ENCODE measurements around the gene FAM107B.

FAM107B gene

DNA sequence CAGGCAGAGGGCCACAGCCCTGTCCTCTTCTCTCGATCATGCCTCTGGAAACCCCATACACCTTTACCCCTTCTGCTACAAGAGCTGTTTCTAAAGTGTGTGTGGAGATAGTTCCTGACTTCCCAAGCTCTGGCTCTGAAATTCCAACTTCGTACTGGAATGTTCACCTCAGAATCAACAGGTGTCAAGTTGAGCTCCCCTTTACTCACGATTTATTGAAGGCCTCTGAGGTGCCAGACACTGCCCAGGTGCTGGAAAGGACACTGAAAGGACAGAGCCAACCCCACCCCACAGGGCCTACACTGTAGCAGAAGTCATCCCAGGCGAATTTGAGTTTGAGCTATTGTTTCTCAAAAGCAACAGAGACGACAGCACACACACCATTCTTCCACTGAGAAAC, 234.1 kb downstream of the FAM107B start:
- Histone ChIP-seq H3K27ac (ENCODE audit: low read depth, low read length) (no peak overlapping the region), H3K9me3 (ENCODE audit: control insufficient read depth, insufficient read depth, low read depth, low read length) (no peaks in the 10 kb centered on the region), H3K9ac (ENCODE audit: low read length) (no peak overlapping the region), H3K36me3 (ENCODE audit: control insufficient read depth, insufficient read depth, low read length) (no peaks in the 10 kb centered on the region), H3K4me1 (ENCODE audit: control insufficient read depth, insufficient read depth, low read length) (no peaks in the 10 kb centered on the region), H3K27me3 (ENCODE audit: control insufficient read depth, insufficient read depth, low read length) (no peaks in the 10 kb centered on the region), H3K4me3 (ENCODE audit: low read depth, low read length) (no peak overlapping the region)

DNA sequence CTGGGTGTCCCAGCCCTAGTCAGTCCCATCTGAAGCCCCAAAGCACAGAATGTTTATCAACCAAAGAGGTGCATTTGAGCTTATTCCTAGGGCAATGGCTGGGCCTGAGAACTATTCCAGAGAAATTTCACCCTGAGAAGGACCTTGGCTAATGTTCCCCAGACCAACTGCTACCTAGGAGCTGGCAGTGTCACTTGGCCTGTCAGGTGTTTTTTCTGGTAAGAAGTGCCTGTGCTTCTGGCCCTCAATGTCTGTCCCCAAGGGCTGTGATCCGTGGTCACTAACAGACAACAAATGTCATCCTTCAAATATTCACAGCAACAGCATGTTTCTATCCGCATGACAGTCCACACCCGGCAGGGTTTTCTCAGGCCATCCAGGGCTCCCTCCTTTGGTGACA, 234.6 kb downstream of the FAM107B start:
- no peaks in the 10 kb centered on the region for H3K27me3 ChIP-seq (ENCODE audit: control insufficient read depth, insufficient read depth, low read length)
- no peak overlapping the region for H3K9ac ChIP-seq (ENCODE audit: low read length)
- H3K9me3 ChIP-seq (ENCODE audit: control insufficient read depth, insufficient read depth, low read depth, low read length), result no peaks in the 10 kb centered on the region
- no peaks in the 10 kb centered on the region for H3K36me3 ChIP-seq (ENCODE audit: control insufficient read depth, insufficient read depth, low read length)
- no peak overlapping the region for H3K27ac ChIP-seq (ENCODE audit: low read depth, low read length)
- no peak overlapping the region for H3K4me3 ChIP-seq (ENCODE audit: low read depth, low read length)
- no peaks in the 10 kb centered on the region for H3K4me1 ChIP-seq (ENCODE audit: control insufficient read depth, insufficient read depth, low read length)

DNA sequence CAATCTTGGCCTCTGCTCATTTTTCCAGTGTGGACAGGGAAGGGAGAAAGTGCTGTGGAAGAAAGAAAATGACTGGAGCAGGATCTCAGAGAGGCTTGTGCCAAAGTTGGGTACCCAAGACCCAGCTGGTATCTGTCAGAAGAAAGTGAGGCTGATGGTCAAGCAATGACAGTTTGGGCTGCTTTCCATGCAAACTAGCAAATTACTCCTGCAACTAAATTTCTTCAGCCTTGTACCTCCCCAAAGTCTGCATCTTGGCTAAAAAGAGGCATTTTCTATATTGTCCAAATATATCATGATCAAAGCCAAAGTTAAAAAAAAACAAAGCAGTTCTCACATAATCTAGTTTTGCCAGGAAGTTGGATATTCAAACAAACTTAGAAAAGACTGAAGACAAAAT, 235.5 kb downstream of the FAM107B start:
- Histone ChIP-seq H3K9ac (ENCODE audit: low read length) (no peak overlapping the region), H3K4me1 (ENCODE audit: control insufficient read depth, insufficient read depth, low read length) (no peaks in the 10 kb centered on the region), H3K9me3 (ENCODE audit: control insufficient read depth, insufficient read depth, low read depth, low read length) (no peaks in the 10 kb centered on the region), H3K27me3 (ENCODE audit: control insufficient read depth, insufficient read depth, low read length) (no peaks in the 10 kb centered on the region), H3K36me3 (ENCODE audit: control insufficient read depth, insufficient read depth, low read length) (no peaks in the 10 kb centered on the region), H3K27ac (ENCODE audit: low read depth, low read length) (no peak overlapping the region), H3K4me3 (ENCODE audit: low read depth, low read length) (no peak overlapping the region)

DNA sequence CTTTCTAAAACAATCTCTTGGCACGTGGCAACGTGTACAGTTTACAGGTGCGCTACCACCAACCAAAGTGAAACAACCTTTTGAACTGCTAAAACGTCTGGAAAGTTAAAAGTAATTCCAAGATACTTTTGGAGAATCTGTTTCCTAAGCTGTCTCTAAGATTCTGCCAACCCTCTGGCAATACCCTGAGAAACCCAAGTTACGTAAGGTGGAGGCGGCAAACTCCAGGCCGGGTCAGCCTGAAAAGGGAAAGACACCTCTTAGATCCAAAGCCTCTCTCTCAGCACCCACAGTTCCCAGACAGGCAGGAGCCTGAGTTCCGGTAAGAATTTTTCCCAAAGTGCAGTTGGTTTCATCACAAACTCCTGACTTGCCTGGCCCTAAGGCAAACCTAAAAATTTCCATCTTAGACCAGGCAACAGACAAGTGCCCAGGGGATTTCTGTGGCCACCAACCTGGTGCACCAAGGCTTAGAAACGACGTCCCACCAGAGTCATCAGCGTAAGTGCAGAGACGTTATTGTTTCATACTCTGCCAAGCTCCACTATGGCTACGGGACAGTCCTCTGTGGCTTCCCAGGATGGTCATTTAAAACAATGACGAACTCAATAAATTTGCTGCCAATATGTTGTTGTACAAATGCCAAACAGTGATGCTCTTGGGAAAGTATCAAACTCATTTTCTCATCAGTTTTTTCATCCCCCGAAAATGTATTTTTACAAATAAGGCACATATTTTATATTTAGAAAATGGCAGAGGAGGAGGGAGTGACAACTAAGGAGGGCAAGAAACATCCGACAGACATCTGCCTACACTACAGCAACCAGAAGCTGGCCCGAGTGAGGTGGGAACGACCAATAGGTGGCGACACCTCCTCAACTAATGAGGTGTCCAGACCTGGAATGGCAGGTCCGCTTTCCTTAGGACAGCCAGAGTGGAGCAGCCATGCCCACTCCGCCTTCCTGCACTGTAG, 238.2 kb downstream of the FAM107B start:
- Histone ChIP-seq H3K4me3 (ENCODE audit: low read depth, low read length) (no peak overlapping the region), H3K27ac (ENCODE audit: low read depth, low read length) (no peak overlapping the region), H3K4me1 (ENCODE audit: control insufficient read depth, insufficient read depth, low read length) (peaks cover 6% of the 10 kb centered on the region; the same call in 1 of the 2 replicates), H3K27me3 (ENCODE audit: control insufficient read depth, insufficient read depth, low read length) (no peaks in the 10 kb centered on the region), H3K9me3 (ENCODE audit: control insufficient read depth, insufficient read depth, low read depth, low read length) (no peaks in the 10 kb centered on the region), H3K9ac (ENCODE audit: low read length) (no peak overlapping the region), H3K36me3 (ENCODE audit: control insufficient read depth, insufficient read depth, low read length) (no peaks in the 10 kb centered on the region)

DNA sequence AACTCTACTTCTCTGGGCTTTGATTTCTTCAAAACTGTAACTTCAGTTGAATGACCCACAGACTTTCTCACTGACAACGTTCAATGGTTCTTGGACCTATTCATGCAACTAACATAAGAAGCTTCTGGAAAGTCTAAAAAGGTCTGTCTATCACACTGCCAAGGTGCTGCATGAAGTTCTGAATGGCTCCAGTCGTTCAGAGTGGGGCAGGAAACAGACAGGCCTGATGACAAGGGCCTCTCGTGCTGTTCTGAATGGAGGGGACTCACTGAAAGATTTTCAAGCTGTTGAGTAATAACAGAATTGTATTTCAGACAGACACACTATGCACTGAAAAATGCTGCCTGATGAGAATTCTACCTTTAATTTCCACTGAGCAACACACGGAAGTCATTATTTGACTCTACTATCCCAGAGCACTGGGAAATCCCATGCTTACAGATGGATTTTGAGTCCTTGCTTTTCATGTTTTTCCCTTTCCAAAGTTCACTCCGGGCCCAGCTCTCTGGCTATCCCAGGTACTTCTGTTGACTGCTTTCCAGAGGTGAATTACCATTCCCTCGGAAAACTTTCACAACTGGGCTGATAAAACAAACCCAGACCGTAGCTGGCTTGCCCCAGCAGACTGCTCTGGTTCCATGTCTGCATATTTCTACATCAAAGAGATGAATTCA, 239.1 kb downstream of the FAM107B start:
- Histone ChIP-seq H3K9me3 (ENCODE audit: control insufficient read depth, insufficient read depth, low read depth, low read length) (no peaks in the 10 kb centered on the region), H3K4me3 (ENCODE audit: low read depth, low read length) (no peak overlapping the region), H3K36me3 (ENCODE audit: control insufficient read depth, insufficient read depth, low read length) (no peaks in the 10 kb centered on the region), H3K4me1 (ENCODE audit: control insufficient read depth, insufficient read depth, low read length) (peaks cover 6% of the 10 kb centered on the region; the same call in 1 of the 2 replicates), H3K27me3 (ENCODE audit: control insufficient read depth, insufficient read depth, low read length) (no peaks in the 10 kb centered on the region), H3K9ac (ENCODE audit: low read length) (no peak overlapping the region), H3K27ac (ENCODE audit: low read depth, low read length) (no peak overlapping the region)

DNA sequence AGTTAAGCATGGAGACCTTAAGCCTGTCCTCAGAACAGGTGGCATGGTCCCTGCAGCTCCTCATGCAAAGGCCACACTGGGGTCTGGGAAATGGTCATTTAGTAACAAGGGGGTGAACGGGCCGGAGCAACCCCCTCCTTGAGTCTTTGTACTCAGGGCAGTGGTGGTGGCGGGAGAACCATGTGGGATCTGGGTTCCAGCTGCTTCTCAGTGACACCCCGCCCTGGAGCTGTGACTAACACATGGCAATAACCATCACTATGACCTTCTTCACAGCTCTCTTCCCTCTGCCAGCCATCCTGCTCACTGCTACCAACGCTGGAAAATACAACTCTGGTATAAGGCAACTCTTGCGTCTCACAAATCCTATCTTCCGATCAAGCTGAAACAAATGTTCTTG, 240.5 kb downstream of the FAM107B start:
- Histone ChIP-seq H3K4me1 (ENCODE audit: control insufficient read depth, insufficient read depth, low read length) (peaks cover 6% of the 10 kb centered on the region; the same call in 1 of the 2 replicates), H3K36me3 (ENCODE audit: control insufficient read depth, insufficient read depth, low read length) (0 out of 2 replicates have a peak, but pooled peaks cover under 1% of the 10 kb centered on the region), H3K27me3 (ENCODE audit: control insufficient read depth, insufficient read depth, low read length) (no peaks in the 10 kb centered on the region), H3K9ac (ENCODE audit: low read length) (no peak overlapping the region), H3K27ac (ENCODE audit: low read depth, low read length) (no peak overlapping the region), H3K4me3 (ENCODE audit: low read depth, low read length) (no peak overlapping the region), H3K9me3 (ENCODE audit: control insufficient read depth, insufficient read depth, low read depth, low read length) (no peaks in the 10 kb centered on the region)

DNA sequence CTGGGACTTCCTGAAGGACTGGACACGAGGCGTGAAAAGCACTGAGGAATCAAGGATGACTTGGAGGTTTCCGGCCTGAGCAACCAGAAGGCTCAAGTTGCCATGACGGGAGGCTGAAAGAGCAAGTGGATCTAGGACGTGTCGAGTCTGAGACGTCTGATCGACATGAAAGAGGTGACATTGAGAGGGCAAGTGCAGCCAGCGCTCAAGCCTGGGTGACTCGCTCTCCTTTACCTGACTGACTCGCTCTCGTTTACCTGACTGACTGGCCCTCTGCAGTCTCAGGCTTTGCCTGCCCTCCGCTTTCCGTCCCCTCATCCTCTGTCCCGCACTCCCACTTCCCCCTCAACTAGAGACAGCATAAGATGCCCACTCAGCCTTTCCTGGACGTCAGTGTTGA, 241.4 kb downstream of the FAM107B start:
- Histone ChIP-seq H3K36me3 (ENCODE audit: control insufficient read depth, insufficient read depth, low read length) (peaks cover 5% of the 10 kb centered on the region; the same call in 1 of the 2 replicates), H3K27me3 (ENCODE audit: control insufficient read depth, insufficient read depth, low read length) (no peaks in the 10 kb centered on the region), H3K4me1 (ENCODE audit: control insufficient read depth, insufficient read depth, low read length) (peaks cover 6% of the 10 kb centered on the region; the same call in 1 of the 2 replicates)

DNA sequence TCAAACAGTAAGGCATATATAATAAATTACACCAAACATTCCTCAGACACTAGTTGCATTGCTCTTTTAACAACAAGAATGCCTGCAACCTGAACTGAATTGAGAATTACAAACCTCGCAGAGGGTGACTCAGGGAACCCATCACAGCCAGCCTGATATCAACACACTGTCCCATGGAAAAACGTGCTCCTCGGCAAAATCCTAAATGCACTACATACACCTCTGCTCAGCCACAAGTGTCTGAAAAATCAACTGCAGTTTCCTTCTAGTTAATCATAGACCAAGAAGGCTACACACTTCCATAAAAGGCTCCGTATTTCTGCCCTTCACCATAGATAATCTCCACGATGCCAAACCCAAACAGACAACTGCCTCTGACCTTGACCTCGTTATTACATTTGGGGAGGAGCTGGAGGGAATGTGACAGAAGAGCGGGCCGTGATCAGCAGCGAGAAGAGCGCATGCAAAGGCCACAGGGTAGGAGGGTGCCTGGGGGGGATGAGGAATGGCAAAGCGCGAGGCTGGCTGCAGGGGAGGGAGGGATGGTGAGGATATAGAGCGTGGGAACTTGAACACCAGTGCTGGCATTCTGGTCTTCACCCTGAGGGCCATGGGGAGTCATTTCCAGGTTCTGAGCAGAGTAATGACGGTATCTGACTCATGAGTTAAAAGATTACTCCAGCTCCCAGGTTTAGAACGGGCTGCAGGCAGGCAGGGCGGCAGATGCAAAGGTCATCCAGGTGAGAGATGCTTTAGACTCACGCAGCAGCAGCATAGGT, 242.0 kb downstream of the FAM107B start:
- Histone ChIP-seq H3K4me3 (ENCODE audit: low read depth, low read length) (no peak overlapping the region), H3K4me1 (ENCODE audit: control insufficient read depth, insufficient read depth, low read length) (peaks cover 6% of the 10 kb centered on the region; the same call in 1 of the 2 replicates), H3K36me3 (ENCODE audit: control insufficient read depth, insufficient read depth, low read length) (peaks cover 5% of the 10 kb centered on the region; the same call in 1 of the 2 replicates), H3K9me3 (ENCODE audit: control insufficient read depth, insufficient read depth, low read depth, low read length) (no peaks in the 10 kb centered on the region), H3K27me3 (ENCODE audit: control insufficient read depth, insufficient read depth, low read length) (no peaks in the 10 kb centered on the region), H3K9ac (ENCODE audit: low read length) (no peak overlapping the region), H3K27ac (ENCODE audit: low read depth, low read length) (no peak overlapping the region)

More for the DNA sequence above, 241.4 kb downstream of the FAM107B start:
- no peaks in the 10 kb centered on the region for H3K9me3 ChIP-seq (ENCODE audit: control insufficient read depth, insufficient read depth, low read depth, low read length)
- no peak overlapping the region for H3K4me3 ChIP-seq (ENCODE audit: low read depth, low read length)
- H3K9ac ChIP-seq (ENCODE audit: low read length), result no peak overlapping the region
- no peak overlapping the region for H3K27ac ChIP-seq (ENCODE audit: low read depth, low read length)

DNA sequence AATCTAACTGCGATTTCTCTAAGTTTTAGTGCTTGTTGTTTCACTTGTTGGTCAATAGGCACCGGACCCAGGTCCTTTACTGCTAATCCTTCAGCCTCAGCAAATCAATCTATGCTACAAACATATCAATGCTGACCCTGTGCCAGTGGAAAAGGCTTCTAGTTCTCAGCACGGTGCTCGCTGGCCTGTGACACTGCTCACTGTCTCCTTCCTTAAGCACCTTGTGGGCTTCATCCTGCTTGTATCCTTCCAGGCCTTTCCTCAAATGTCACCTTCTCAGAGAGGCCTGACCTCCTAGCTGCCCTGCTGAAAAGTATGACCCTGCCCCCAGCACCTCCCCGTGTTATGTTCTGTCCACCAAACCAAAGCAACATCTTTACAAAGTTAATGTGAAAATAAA, 242.7 kb downstream of the FAM107B start:
- Histone ChIP-seq H3K27me3 (ENCODE audit: control insufficient read depth, insufficient read depth, low read length) (no peaks in the 10 kb centered on the region), H3K27ac (ENCODE audit: low read depth, low read length) (no peak overlapping the region; the same call in 1 of the 2 replicates), H3K9me3 (ENCODE audit: control insufficient read depth, insufficient read depth, low read depth, low read length) (no peaks in the 10 kb centered on the region), H3K4me3 (ENCODE audit: low read depth, low read length) (no peak overlapping the region), H3K9ac (ENCODE audit: low read length) (no peak overlapping the region), H3K36me3 (ENCODE audit: control insufficient read depth, insufficient read depth, low read length) (peaks cover 5% of the 10 kb centered on the region; the same call in 1 of the 2 replicates), H3K4me1 (ENCODE audit: control insufficient read depth, insufficient read depth, low read length) (peaks cover 6% of the 10 kb centered on the region; the same call in 1 of the 2 replicates)

DNA sequence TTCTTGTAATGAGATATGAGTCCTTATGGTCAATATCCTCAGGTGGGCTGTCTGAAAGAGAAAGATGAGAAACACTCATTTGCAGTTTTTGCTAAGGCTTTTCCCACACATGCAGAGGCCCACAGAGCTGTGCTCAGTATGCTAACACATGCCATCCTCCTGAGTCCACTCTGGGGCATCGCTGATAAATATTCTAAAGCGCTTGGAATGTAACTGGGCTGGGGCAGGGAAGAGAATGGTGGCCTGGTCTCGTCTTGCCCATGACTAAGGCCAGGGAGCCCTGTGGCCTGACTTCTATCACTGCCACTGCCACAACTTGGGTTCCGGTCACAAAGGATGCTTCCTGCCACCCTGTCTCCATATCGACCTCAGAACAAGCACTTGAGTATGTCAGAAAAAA, 244.2 kb downstream of the FAM107B start:
- Histone ChIP-seq H3K9me3 (ENCODE audit: control insufficient read depth, insufficient read depth, low read depth, low read length) (no peaks in the 10 kb centered on the region), H3K36me3 (ENCODE audit: control insufficient read depth, insufficient read depth, low read length) (peaks cover 5% of the 10 kb centered on the region; the same call in 1 of the 2 replicates), H3K27me3 (ENCODE audit: control insufficient read depth, insufficient read depth, low read length) (no peaks in the 10 kb centered on the region), H3K27ac (ENCODE audit: low read depth, low read length) (no peak overlapping the region), H3K4me1 (ENCODE audit: control insufficient read depth, insufficient read depth, low read length) (peaks cover 6% of the 10 kb centered on the region; the same call in 1 of the 2 replicates), H3K9ac (ENCODE audit: low read length) (no peak overlapping the region), H3K4me3 (ENCODE audit: low read depth, low read length) (no peak overlapping the region)
